NOMO-1 treated with dmso at 0.1 percent for 144 hours (cell line): ENCODE data around the gene HOXB7.

Experiments
- DNase-seq: peaks from one replicate; lab custom pipeline; 2025; ENCODE audit not compliant: unreplicated experiment; lab: John Stamatoyannopoulos, UW

HOXB7 gene

GRCh38 chr17:48568499-48569239 is 42.1 kb downstream of the HOXB7 start:
- no peak for DNase-seq

GRCh38 chr17:48567646-48568354 is 43.0 kb downstream of the HOXB7 start:
- DNase-seq: no peak

DNA sequence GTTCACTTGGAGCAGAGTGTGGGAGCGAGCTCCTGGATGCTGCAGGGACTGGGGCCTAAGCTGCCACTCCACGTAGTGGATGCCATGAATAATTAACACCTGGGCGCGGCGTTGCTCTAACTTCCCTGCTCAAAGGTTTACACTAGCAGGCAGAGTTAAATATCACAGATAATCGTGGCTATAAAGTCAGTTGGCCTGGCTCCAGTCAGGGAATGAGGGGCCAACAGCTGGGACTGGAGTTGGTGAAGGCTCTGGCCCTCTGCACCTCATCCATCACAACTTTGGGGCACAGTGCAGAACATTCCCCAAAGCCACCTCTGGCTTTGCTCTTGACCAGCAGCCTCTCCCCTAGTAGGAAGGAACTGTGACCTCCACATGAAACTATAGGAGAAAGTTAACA is 43.6 kb downstream of the HOXB7 start:
- DNase-seq: no peak

DNA sequence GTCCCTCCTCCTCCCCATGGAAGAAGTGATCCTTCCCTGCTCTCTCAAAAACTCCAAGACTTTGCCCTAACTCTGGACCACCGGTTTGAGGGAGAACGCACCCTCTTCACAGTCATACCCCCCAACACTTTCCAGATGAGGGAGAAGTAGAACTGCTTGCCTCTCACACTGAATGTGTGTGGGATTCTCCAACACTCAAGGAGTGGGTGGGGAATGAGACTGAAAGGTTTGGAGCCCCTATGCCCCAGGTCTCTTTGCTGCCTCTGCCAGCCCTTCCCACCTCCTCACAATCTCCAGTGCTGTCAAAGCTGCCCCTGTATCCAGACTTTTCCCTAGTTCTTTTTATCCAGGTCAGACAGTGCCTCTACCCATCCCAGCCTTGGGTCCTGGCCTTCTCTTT is 44.1 kb downstream of the HOXB7 start:
- no peak for DNase-seq

DNA sequence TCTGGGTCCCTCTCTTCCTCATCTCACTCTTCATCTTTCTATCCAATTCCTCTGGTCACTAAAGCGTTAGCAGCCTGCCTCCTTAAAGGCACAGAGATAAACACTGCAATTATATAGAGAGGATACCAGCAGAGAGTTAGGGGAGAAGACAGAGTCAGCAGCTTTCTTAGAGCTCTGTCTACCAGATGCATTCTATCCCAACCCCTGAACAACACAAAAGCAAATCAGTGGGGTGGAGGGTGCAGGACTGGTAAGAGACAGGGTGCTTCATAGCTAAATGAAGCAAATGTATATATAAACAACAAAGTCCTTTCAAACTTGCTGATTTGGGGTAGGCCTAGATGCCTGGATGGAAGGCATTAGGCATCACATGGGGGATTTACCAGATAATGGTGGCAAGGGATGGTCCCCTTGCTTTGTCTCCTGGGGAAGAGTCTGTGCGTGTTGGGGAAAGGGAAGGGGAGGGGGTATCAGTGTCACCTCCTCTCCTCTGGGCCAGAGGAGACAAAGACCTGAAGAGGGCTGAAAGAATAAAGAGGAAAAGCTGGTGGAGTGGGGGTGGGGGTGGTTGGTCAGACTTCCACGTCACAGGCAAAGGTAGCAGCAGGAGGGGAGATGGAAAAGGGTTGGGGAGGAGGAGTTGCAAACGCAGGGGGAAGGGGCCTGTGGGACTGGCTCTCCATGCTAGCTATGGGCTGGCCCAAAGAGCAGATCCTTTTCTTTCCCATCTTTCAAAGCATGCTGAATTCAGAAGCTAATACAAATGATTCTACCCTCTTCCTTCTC is 44.7 kb downstream of the HOXB7 start:
- DNase-seq: no peak

GRCh38 chr17:48565022-48565554 is 45.7 kb downstream of the HOXB7 start:
- DNase-seq: no peak

- DNase-seq: no peak
Measured at GRCh38 chr17:48564188-48565021, 46.4 kb downstream of the HOXB7 start.

DNA sequence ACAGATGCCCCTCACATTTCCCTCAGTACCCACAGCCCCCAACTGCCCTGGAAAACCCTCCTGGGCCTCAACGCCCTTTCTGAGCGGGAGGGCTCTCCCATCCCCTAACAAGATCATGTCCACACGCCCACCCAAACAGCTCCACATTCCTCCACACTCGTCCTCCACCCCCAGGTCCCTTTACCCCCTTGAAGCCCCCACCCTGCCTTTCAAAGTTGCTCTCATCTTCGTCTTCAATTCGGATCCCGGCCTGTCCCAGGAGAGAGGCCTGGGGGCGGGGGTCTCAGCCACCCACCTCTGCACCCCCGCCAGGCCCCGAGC is 47.0 kb downstream of the HOXB7 start:
- DNase-seq: no peak

DNA sequence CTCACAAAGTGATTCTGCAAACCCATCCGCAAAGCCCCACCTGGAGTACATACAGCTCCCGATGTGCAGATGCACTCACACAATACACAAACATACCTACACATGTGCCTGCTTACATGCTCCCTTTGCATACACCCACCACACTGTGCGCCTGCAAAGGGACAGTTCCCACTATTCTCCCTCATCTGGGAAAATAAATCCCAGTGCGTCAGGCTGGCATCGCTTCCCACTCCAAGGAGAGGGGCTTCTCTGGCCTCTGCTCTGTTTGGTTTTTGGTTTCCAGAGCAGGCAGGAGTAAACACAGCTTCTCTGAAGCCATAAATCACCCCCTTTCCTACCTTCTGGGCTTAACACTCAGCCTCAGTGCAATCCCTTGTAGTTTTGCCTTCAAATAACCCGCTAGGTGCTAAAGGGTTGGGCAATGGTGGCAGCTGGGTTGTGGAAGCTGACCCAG is 47.4 kb downstream of the HOXB7 start:
- DNase-seq: no peak

DNA sequence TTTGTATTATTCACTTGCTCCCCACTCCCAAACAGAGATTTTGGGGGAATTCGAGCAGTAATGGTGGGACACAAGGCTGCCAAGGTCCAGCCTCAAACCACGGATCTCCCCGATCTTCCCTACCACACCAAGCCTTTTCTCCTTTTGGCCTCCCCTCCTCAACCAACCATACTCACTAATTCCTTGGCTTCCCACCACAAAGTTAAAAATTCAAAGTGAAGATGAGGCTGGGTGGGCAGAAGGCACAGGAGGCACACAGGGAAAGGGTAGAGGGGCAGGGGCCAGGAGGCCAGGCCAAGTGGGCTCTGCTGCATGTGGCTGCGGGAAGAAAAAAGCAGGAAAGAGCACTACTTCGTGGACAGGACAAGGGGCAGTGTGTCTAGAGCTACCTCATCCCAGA is 47.9 kb downstream of the HOXB7 start:
- DNase-seq: no peak

DNA sequence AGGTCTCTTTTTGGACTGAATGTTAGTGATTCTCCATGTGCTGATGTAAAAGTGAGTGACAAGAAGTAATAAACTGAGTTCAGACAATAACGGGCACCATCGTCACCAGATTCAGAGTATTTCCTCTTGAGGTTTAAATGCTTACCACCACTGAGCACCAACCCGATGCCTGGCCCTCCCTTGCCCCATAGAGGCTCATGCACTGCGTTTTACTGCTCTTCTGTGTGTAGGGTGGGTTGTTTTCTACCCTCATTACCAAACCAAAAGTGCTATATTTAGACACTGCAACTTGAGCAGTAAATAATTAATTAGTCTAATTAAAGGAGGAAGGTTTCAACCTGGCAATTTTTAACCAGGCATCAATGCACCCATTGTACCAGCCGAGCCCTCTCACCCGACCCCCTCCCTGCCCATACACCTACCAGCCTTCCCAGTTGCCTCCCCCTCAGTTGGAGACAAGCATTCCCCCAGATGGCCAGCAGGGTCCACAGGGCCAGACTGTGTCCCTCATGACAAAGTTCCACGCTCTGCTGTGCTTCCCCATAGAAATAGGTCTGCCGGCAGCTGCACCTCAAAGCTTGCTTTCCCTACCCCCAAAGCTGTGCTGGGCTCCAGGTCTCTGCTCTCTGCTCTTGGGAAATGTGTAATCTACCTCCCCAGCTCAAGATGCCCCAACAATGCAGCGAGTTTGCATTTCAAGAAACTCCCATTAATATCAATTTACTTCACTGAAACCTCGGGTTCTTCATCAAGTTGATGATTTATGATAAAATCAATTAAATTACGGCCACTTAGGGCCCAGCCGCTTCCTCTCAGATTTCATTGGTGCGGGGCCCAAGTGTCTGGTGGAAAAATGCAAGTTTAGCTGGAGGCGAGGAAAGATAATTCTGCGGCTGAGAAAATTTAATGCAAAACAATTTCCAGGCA is 48.7 kb downstream of the HOXB7 start:
- no peak for DNase-seq

GRCh38 chr17:48559840-48560817 is 50.7 kb downstream of the HOXB7 start:
- no peak for DNase-seq

DNA sequence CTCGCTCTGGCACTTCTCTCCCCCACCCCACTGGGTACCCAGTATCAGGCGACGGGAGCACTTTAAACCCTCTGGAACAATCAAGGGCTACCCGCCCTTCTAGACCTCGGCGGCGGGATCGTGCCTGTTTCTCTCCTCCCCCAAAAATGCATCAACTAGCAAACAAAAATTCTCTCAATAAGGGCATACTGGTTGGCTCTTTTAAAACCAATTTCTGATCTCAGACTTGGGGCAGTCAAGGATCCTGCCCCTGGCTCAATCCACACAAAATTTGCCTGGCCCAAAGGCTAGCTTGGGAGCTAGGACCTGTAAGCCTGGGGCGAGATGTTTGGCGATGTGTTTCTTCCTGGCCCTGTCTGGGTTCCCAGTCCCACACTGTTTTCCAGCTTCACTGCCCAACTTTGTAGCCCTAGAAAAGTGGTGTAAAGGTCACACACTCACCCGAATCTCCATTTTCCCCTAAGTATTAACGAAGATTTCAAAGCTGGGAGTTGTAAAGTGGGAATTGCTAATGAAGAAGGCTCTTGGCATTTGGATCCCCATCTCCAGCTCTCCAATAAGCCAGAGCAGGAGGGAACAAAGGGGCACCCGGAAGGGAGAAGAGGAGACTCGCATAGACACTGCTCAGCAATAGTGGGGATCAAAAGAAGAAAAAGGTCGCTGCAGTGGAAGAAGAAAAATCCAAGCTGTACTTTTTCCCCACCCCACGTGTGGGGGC is 51.5 kb downstream of the HOXB7 start:
- no peak for DNase-seq

DNA sequence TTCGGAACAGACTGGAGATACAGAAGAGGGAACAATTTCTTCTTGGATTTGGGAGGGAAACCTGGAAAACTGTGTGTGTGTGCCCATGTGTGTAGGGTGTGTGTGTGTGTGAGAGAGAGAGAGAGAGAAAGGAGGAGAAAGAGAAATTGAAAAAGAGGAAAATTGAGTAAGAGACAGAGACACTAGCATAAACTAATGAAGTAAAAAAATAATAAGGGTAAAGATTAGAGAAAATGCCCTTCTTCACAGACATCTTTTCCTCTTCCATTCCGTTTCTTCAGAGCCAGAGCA is 52.0 kb downstream of the HOXB7 start:
- DNase-seq: no peak

DNA sequence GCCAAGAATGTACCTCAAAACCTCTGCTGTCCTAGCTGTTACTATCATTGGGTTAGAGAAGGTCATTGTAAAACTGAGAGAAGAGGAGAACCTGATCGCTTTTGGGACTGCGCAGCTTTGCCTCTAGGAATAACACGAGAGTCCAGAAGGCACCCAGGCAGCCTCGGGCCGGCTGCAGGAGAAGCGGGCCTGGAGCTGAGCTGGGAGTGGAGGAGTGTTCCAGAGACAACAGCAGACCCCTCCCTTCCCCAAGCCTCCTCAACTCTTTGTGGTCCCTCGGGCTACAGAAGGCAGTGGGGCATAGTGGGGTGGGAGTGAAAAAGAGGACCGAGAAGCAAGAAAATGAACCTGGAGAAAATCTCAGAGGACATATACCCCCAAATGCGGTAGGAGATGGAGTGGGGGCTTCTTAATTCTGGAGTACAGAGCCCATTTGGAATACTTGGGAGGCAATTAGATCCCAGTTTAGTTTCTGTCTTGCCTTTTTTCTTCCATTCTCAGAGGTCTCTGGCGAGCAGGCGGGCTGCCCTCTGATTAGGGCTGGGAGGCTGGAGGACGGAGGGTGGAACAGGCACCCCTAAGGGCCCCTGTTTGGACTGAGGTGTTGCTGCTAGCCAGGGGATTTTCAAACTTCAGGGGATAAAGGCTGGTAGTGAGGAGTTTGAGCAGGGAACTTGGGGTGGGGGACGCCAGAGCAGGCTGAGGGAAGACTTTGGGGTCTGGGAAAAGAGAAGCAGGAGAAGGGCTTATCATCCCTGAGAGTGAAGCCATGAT is 52.6 kb downstream of the HOXB7 start:
- DNase-seq: no peak
